CD4-positive, alpha-beta T cell (primary cell): Measurements from ENCODE around the gene RDH13. TPM values are rescaled to one million over a fixed set of nuclear protein-coding genes. Genes with fewer than 3 reads are reported as not detected.
"Not testable (repeated sequence)": the region's sequence is repeated elsewhere in the genome, so short reads cannot be mapped to it uniquely, and the experiment has no call there.

Source experiments
- ATAC-seq: fragments of 200-7000 bp; cut with Tn5 transposase; one replicate; pipeline ENCODE4 v1.10.0; 2022; ENCODE audit warnings: mild to moderate bottlenecking; ENCODE audit not compliant: poor library complexity
- CTCF ChIA-PET: fragments of 350-600 bp; sonication (Branson Sonifier 250); formaldehyde crosslinking; loops from one replicate; lab custom pipeline; 2021; ENCODE audit warnings: antibody characterized with exemption, inconsistent platforms; lab: Charles Lee
- POLR2A ChIA-PET: fragments of 350-600 bp; sonication (Branson Sonifier 250); formaldehyde crosslinking; loops from one replicate; lab custom pipeline; 2021; ENCODE audit warnings: antibody characterized with exemption, inconsistent platforms; lab: Charles Lee
- DNase-seq, 14 experiments: peaks; one replicate each; pipeline ENCODE4 v3.0.0-alpha.2; 2013 to 2020; ENCODE audit warnings: mixed read lengths in 2 of 14
- H3K27ac ChIP-seq, 2 donors: one replicate each; pipeline versions ENCODE4 v1.5.1 to v1.7.0; 2013; ENCODE audit warnings: low read length in 2 of 2, low read depth in 1 of 2, mild to moderate bottlenecking in 1 of 2
- H3K27me3 ChIP-seq, 2 experiments: 1 replicate in 1 of 2; 2 replicates in 1 of 2; pipeline versions ENCODE4 v1.6.1 to v1.7.0; 2013; ENCODE audit warnings: low read length in 2 of 2, control low read depth in 1 of 2, mild to moderate bottlenecking in 1 of 2, moderate library complexity in 1 of 2; ENCODE audit not compliant: insufficient read depth in 2 of 2, control insufficient read depth in 1 of 2
- H3K36me3 ChIP-seq: one replicate; pipeline ENCODE4 v1.6.1; 2013; ENCODE audit warnings: low read length, control low read depth; ENCODE audit not compliant: insufficient read depth
- H3K4me1 ChIP-seq: one replicate; pipeline ENCODE4 v1.6.1; 2013; ENCODE audit warnings: low read length, control low read depth; ENCODE audit not compliant: insufficient read depth
- H3K4me3 ChIP-seq: one replicate; pipeline ENCODE4 v1.5.1; 2013; ENCODE audit warnings: mild to moderate bottlenecking, low read length, moderate library complexity
- H3K9me3 ChIP-seq, 2 experiments: 1 replicate in 1 of 2; 2 replicates in 1 of 2; pipeline versions ENCODE4 v1.6.1 to v1.7.0; 2013; ENCODE audit warnings: low read length in 2 of 2, mild to moderate bottlenecking in 2 of 2, control low read depth in 1 of 2, moderate library complexity in 1 of 2; ENCODE audit not compliant: control insufficient read depth in 1 of 2, insufficient read depth in 1 of 2
- H3K27ac Mint-ChIP-seq: one replicate; pipeline ENCODE4 v1.8.0; 2020; ENCODE audit warnings: mixed read lengths
- H3K27me3 Mint-ChIP-seq: one replicate; pipeline ENCODE4 v1.8.0; 2021; ENCODE audit warnings: mixed read lengths
- H3K36me3 Mint-ChIP-seq: one replicate; pipeline ENCODE4 v1.8.0; 2021; ENCODE audit warnings: low read depth, mixed read lengths
- H3K4me1 Mint-ChIP-seq: one replicate; pipeline ENCODE4 v1.8.0; 2021; ENCODE audit warnings: low read depth, mixed read lengths
- H3K4me3 Mint-ChIP-seq: one replicate; pipeline ENCODE4 v1.8.0; 2020; ENCODE audit warnings: mild to moderate bottlenecking, mixed read lengths
- H3K9me3 Mint-ChIP-seq: one replicate; pipeline ENCODE4 v1.8.0; 2020; ENCODE audit warnings: mixed read lengths
- CTCF ChIP-seq: fragments of 200-600 bp; IDR thresholded peaks from one replicate; pipeline ENCODE4 v1.8.0; 2022; ENCODE audit warnings: antibody characterized with exemption, mild to moderate bottlenecking
- intact Hi-C, 2 experiments: fragments of 100-400 bp; cut with DNase I in 1 of 2; cut with micrococcal nuclease in 1 of 2; formaldehyde crosslinking; loops; one replicate each; pipeline versions ENCODE4 v1.15.1 to v1.9.0; 2023 to 2025; cut with DNase I, micrococcal nuclease
- total RNA-seq, 174 experiments: library from RNA in 2 of 174; stranded (reverse) in 2 of 174; gene quantifications; one replicate each; pipeline ENCODE4 v1.2.3 and lab custom pipeline; 2021 to 2026

Gene RDH13
- total RNA-seq, 2 experiments from 2014 or later: 7.4 to 8.8 TPM

GRCh38 chr19:55042344-55042678 is 20.6 kb downstream of the RDH13 start:
- CTCF ChIA-PET: interaction anchor here (0.6 kb wide), 1 partner anchor 503 kb away, joined by 3 read pairs; no protein-coding TSS in a partner anchor
- POLR2A ChIA-PET: interaction anchor here (0.9 kb wide), 1 partner anchor 21 kb away, joined by 3 read pairs; the partner anchor contains the start of gene RDH13

GRCh38 chr19:55041627-55042343 is 21.2 kb downstream of the RDH13 start:
- no peak for TF ChIP-seq CTCF
- no peak overlapping the region for H3K27ac ChIP-seq
- Mint-ChIP-seq H3K36me3 (peaks cover 38% of the 10 kb centered on the region), H3K4me3 (peak overlapping the region; percentile 79), H3K27me3 (no peaks in the 10 kb centered on the region), H3K4me1 (peaks cover 24% of the 10 kb centered on the region), H3K27ac (peak overlapping the region; percentile 4), H3K9me3 (peaks cover 2% of the 10 kb centered on the region)
- intact Hi-C loops: no loop called here
- H3K27me3 ChIP-seq: no peaks in the 10 kb centered on the region
- POLR2A ChIA-PET: interaction anchor here (0.9 kb wide), 1 partner anchor 21 kb away, joined by 3 read pairs; the partner anchor contains the start of gene RDH13
- peaks cover 12% of the 10 kb centered on the region for H3K36me3 ChIP-seq
- H3K9me3 ChIP-seq: no peaks in the 10 kb centered on the region
- H3K4me3 ChIP-seq: peak overlapping the region; percentile 12
- H3K4me1 ChIP-seq: peaks cover 19% of the 10 kb centered on the region
- ATAC-seq (peak; percentile 60), DNase-seq (peak in 7 of 14 experiments; percentile 9 to 43 (median 25))
- CTCF ChIA-PET: interaction anchor here (0.6 kb wide), 1 partner anchor 504 kb away, joined by 3 read pairs; no protein-coding TSS in a partner anchor

More at GRCh38 chr19:55042344-55042678, 20.6 kb downstream of the RDH13 start:
- intact Hi-C loops: no loop called here
- no peak overlapping the region for H3K4me3 ChIP-seq
- H3K4me1 Mint-ChIP-seq: peaks cover 24% of the 10 kb centered on the region
- H3K4me1 ChIP-seq: peaks cover 19% of the 10 kb centered on the region
- DNase-seq: no peak
- peaks cover 17% of the 10 kb centered on the region for H3K36me3 ChIP-seq
- H3K27ac Mint-ChIP-seq: peak overlapping the region; percentile 4
- no peak for TF ChIP-seq CTCF
- ATAC-seq: no peak
- H3K9me3 Mint-ChIP-seq: peaks cover 2% of the 10 kb centered on the region
- H3K9me3 ChIP-seq: no peaks in the 10 kb centered on the region
- no peak overlapping the region for H3K27ac ChIP-seq
- H3K27me3 Mint-ChIP-seq: no peaks in the 10 kb centered on the region
- peak overlapping the region; percentile 79 for H3K4me3 Mint-ChIP-seq
- H3K36me3 Mint-ChIP-seq: peaks cover 41% of the 10 kb centered on the region
- no peaks in the 10 kb centered on the region for H3K27me3 ChIP-seq

- peaks cover 34% of the 10 kb centered on the region for H3K36me3 Mint-ChIP-seq
- ChIA-PET CTCF (no interaction called here), POLR2A (no interaction called here)
- peaks cover 24% of the 10 kb centered on the region for H3K4me1 Mint-ChIP-seq
- Histone ChIP-seq H3K4me1 (peaks cover 19% of the 10 kb centered on the region), H3K27ac (no peak overlapping the region), H3K27me3 (no peaks in the 10 kb centered on the region), H3K9me3 (no peaks in the 10 kb centered on the region), H3K36me3 (peaks cover 6% of the 10 kb centered on the region), H3K4me3 (no peak overlapping the region)
- peaks cover 2% of the 10 kb centered on the region for H3K9me3 Mint-ChIP-seq
- no peak for TF ChIP-seq CTCF
- intact Hi-C loops: no loop called here
- ATAC-seq (no peak), DNase-seq (no peak)
- H3K4me3 Mint-ChIP-seq: peak overlapping the region; percentile 79
- no peaks in the 10 kb centered on the region for H3K27me3 Mint-ChIP-seq
- H3K27ac Mint-ChIP-seq: no peak overlapping the region
Observed at GRCh38 chr19:55041244-55041626, 21.7 kb downstream of the RDH13 start.

GRCh38 chr19:55040654-55041053 is 22.3 kb downstream of the RDH13 start:
- CTCF ChIA-PET: not testable (repeated sequence)

GRCh38 chr19:55037603-55038002 is 25.3 kb downstream of the RDH13 start:
- H3K27ac ChIP-seq, H3K27ac Mint-ChIP-seq, H3K4me3 ChIP-seq, H3K9me3 ChIP-seq, H3K27me3 Mint-ChIP-seq, ATAC-seq, H3K27me3 ChIP-seq, H3K36me3 ChIP-seq, H3K9me3 Mint-ChIP-seq, H3K4me3 Mint-ChIP-seq, CTCF ChIA-PET, POLR2A ChIA-PET, DNase-seq, intact Hi-C loops: not testable (repeated sequence)
- Mint-ChIP-seq H3K36me3 (peaks cover 12% of the 10 kb centered on the region), H3K4me1 (peaks cover 20% of the 10 kb centered on the region)
- H3K4me1 ChIP-seq: peaks cover 17% of the 10 kb centered on the region

More at GRCh38 chr19:55040654-55041053, 22.3 kb downstream of the RDH13 start:
- DNase-seq, H3K4me3 ChIP-seq, H3K9me3 ChIP-seq, H3K27me3 ChIP-seq, H3K27ac ChIP-seq, ATAC-seq, H3K4me3 Mint-ChIP-seq, H3K9me3 Mint-ChIP-seq, intact Hi-C loops, H3K27me3 Mint-ChIP-seq, H3K36me3 ChIP-seq, POLR2A ChIA-PET, H3K27ac Mint-ChIP-seq: not testable (repeated sequence)
- peaks cover 19% of the 10 kb centered on the region for H3K4me1 ChIP-seq
- Mint-ChIP-seq H3K4me1 (peaks cover 24% of the 10 kb centered on the region), H3K36me3 (peaks cover 34% of the 10 kb centered on the region)
